Ascending aorta (tissue), 2 donors: ENCODE results near the gene LASP1NB.

Source experiments
- DNase-seq, 2 donors: peaks; one replicate each; pipeline ENCODE4 v3.0.0-alpha.2; 2019; ENCODE audit warnings: low spot score in 2 of 2
- H3K27ac ChIP-seq, 2 donors: fragments of 200-600 bp; sonication (generic); one replicate each; pipeline ENCODE4 v1.5.1; 2016 to 2017; ENCODE audit warnings: mild to moderate bottlenecking in 1 of 2
- H3K27me3 ChIP-seq: fragments of 200-600 bp; sonication (generic); one replicate; pipeline ENCODE4 v1.5.1; 2017
- H3K36me3 ChIP-seq, 2 donors: fragments of 200-600 bp; sonication (generic); one replicate each; pipeline ENCODE4 v1.5.1; 2016
- H3K4me1 ChIP-seq, 2 donors: fragments of 200-600 bp; sonication (generic); one replicate each; pipeline ENCODE4 v1.5.1; 2016 to 2017; ENCODE audit warnings: mild to moderate bottlenecking in 1 of 2
- H3K4me3 ChIP-seq, 2 donors: fragments of 200-600 bp; sonication (generic); one replicate each; pipeline ENCODE4 v1.5.1; 2016 to 2017; ENCODE audit warnings: mild to moderate bottlenecking in 1 of 2
- H3K9me3 ChIP-seq, 2 donors: fragments of 200-600 bp; sonication (generic); one replicate each; pipeline ENCODE4 v1.5.1; 2016
- intact Hi-C: fragments of 100-400 bp; cut with DNase I; formaldehyde crosslinking; loops from one replicate; pipeline ENCODE4 v1.15.1; 2023
- TF ChIP-seq, protein P1 (sequence below), 3 experiments: fragments of 200-600 bp in 2 of 3; fragments of 450-650 bp in 1 of 3; sonication (generic) in 2 of 3; IDR thresholded peaks; one replicate each; pipeline ENCODE4 v1.5.1; 2016 to 2019; ENCODE audit warnings: antibody characterized with exemption in 3 of 3, mild to moderate bottlenecking in 1 of 3, moderate library complexity in 1 of 3

The LASP1NB gene

DNA sequence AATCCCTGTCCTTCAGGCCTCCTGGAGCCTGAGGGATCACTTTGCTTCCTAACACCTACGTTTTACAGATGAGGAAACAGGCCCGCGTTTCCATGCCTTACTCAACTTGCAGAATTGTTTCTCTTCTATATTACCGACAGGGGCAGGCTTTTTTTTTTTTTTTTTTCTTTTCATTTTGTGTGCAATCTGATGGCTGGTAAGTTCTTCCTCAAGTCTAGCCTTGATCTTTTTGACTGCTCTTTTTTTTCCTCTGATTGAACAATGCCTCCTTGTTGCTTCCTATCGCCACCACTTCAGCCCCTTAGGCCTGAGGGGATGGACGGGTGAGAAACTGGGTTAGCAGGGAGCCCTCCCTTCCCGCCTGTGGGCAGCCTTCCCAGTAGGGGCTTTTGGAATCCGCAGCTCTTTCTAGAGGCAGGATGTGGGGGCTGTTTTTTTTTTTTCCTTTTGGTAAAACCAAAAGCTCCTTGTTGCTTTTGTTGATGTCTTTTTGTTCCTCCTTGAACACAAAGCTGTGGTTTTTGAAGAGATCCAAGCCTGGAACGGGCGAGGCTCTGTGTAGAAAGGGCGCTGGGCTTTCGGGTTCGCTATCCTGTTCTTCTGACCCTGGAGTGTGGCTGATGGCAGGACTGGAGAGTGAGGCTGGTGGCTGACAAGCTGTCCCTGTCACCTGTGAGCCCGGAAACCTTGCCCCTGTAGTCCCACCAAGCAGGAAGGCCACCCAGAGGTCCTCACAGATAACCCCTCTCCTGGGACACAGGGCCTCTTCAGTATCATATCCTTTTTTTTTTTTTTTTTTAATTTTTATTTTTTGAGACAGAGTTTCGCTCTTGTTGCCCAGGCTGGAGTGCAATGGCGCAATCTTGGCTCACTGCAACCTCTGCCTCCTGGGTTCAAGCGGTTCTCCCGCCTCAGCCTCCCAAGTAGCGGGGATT is 41.6 kb upstream of the LASP1NB start:
- intact Hi-C loops = no loop called here
- no peak for DNase-seq
- H3K9me3 ChIP-seq = no peaks in the 10 kb centered on the region
- H3K27ac ChIP-seq = peak overlapping the region; percentile 10 to 57
- peaks cover 14 to 33% of the 10 kb centered on the region in 2 donors for H3K36me3 ChIP-seq
- peak overlapping the region in 1 of 2 donors; percentile 10 for H3K4me3 ChIP-seq
- H3K27me3 ChIP-seq = no peaks in the 10 kb centered on the region
- TF ChIP-seq, protein P1, sequence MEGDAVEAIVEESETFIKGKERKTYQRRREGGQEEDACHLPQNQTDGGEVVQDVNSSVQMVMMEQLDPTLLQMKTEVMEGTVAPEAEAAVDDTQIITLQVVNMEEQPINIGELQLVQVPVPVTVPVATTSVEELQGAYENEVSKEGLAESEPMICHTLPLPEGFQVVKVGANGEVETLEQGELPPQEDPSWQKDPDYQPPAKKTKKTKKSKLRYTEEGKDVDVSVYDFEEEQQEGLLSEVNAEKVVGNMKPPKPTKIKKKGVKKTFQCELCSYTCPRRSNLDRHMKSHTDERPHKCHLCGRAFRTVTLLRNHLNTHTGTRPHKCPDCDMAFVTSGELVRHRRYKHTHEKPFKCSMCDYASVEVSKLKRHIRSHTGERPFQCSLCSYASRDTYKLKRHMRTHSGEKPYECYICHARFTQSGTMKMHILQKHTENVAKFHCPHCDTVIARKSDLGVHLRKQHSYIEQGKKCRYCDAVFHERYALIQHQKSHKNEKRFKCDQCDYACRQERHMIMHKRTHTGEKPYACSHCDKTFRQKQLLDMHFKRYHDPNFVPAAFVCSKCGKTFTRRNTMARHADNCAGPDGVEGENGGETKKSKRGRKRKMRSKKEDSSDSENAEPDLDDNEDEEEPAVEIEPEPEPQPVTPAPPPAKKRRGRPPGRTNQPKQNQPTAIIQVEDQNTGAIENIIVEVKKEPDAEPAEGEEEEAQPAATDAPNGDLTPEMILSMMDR (IDR thresholded peaks at IDR 0.05) = no peak
- peaks cover 39 to 89% of the 10 kb centered on the region in 2 donors for H3K4me1 ChIP-seq

- TF ChIP-seq, protein P1 (IDR thresholded peaks at IDR 0.05) = no peak
- peaks cover 31 to 79% of the 10 kb centered on the region in 2 donors for H3K4me1 ChIP-seq
- DNase-seq = no peak
- H3K27me3 ChIP-seq = no peaks in the 10 kb centered on the region
- peaks cover 20 to 44% of the 10 kb centered on the region in 2 donors for H3K36me3 ChIP-seq
- H3K4me3 ChIP-seq = peak overlapping the region in 1 of 2 donors; percentile 22
- intact Hi-C loops = no loop called here
- peak overlapping the region; percentile 8 to 57 for H3K27ac ChIP-seq
- no peaks in the 10 kb centered on the region for H3K9me3 ChIP-seq
These were observed 40.2 kb upstream of the LASP1NB start for GRCh38 chr17:38885044-38885727.

DNA sequence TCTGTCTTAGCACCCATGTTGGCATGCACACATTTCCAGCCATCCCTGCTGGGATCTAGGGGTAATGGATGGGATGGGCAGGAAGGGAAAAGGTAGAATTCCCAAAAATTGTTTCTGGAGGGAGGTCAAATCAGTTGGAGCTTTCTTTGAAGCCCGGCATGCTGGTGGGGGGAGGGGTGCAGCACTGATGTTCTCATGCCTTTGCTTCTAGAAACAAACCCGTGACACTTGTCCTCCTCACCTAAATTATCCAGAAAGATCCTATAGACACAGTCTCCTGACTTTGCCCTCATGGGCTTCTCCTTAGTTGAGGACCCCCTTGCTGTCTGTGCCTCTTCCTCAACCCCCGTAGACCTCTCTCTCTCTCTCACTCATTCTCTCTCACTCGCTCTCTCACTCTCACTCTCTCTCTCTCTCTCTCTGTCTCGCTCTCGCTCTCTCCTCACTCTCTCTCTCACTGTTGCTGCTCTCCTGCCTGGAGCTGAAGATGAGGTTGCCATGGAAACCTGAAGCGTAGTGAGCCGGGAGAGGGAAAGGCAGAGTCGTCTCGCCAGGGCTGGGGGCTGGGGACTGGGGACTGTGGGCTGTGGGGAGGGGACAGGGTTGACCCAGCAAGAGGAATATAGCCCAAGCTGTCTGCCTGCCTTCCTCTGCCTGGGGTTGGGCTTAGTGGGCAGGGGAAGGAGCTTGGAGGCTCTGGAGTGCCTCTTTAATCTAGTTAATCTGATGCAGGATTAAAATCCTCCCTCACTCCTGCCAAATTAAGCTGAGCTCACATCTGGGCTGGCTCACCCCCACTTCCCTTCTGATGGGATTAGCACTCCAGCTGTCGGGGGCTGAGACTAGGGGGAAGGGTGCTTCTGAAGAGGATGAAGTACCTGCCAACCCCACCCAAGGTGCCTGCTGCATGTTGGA is 39.4 kb upstream of the LASP1NB start:
- no peak for DNase-seq
- H3K4me1 ChIP-seq = peaks cover 29 to 71% of the 10 kb centered on the region in 2 donors
- intact Hi-C loops = no loop called here
- peaks cover 28 to 47% of the 10 kb centered on the region in 2 donors for H3K36me3 ChIP-seq
- H3K9me3 ChIP-seq = no peaks in the 10 kb centered on the region
- H3K4me3 ChIP-seq = no peak overlapping the region
- H3K27ac ChIP-seq = peak overlapping the region; percentile 8 to 57
- TF ChIP-seq, protein P1 (IDR thresholded peaks at IDR 0.05) = no peak
- H3K27me3 ChIP-seq = no peaks in the 10 kb centered on the region

GRCh38 chr17:38886643-38887010 is 38.8 kb upstream of the LASP1NB start:
- Histone ChIP-seq H3K27ac (peak overlapping the region in 1 of 2 donors; percentile 57), H3K4me3 (no peak overlapping the region), H3K36me3 (peaks cover 35 to 54% of the 10 kb centered on the region in 2 donors), H3K9me3 (no peaks in the 10 kb centered on the region), H3K27me3 (no peaks in the 10 kb centered on the region), H3K4me1 (peaks cover 24 to 65% of the 10 kb centered on the region in 2 donors)
- DNase-seq = no peak
- intact Hi-C loops = no loop called here
- TF ChIP-seq, protein P1 (IDR thresholded peaks at IDR 0.05) = no peak

DNA sequence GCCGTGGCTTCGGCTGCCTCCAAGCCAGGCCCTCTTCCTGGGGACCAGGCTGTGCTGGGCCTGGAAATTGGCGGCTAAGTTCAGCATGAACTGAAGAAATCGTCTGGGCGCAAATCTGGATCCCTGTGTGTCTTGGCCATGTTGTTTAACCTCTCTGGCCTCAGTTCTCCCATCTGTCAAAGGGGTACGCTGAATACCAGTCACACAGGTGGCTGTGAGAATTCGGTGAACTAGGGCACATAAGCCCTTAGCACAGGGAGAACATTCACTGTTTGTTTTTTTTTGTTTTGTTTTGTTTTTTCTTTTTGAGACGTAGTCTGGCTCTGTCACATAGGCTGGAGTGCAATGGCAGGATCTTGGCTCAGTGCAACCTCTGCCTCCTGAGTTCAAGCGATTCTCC is 36.6 kb upstream of the LASP1NB start:
- peaks cover 11 to 56% of the 10 kb centered on the region in 2 donors for H3K4me1 ChIP-seq
- TF ChIP-seq, protein P1 (IDR thresholded peaks at IDR 0.05) = no peak
- no peak overlapping the region for H3K4me3 ChIP-seq
- intact Hi-C loops = no loop called here
- no peak for DNase-seq
- H3K9me3 ChIP-seq = no peaks in the 10 kb centered on the region
- H3K27ac ChIP-seq = no peak overlapping the region
- H3K36me3 ChIP-seq = peaks cover 51 to 70% of the 10 kb centered on the region in 2 donors
- H3K27me3 ChIP-seq = no peaks in the 10 kb centered on the region
